ENCODE results near the gene MOGAT2.
"Not testable (repeated sequence)": the region's sequence is repeated elsewhere in the genome, so short reads cannot be mapped to it uniquely, and the experiment has no call there.

GRCh38 chr11:75743159-75743558 lies 25.5 kb downstream of the MOGAT2 start:
- not testable (repeated sequence) for TF ChIP-seq CTCF (conservative IDR thresholded peaks at IDR 0.05; ENCODE audit: low read depth, low read length); POLR2A (IDR thresholded peaks at IDR 0.05; ENCODE audit: low read depth, low read length); CEBPB (IDR thresholded peaks at IDR 0.05; ENCODE audit: low read depth, low read length); RFX5 (IDR thresholded peaks at IDR 0.05; ENCODE audit: low read depth, low read length); USF2 (IDR thresholded peaks at IDR 0.05; ENCODE audit: low read depth, low read length); CHD1 (IDR thresholded peaks at IDR 0.05; ENCODE audit: low read depth, low read length)
